ENCODE measurements around the gene RNASE9.

DNA sequence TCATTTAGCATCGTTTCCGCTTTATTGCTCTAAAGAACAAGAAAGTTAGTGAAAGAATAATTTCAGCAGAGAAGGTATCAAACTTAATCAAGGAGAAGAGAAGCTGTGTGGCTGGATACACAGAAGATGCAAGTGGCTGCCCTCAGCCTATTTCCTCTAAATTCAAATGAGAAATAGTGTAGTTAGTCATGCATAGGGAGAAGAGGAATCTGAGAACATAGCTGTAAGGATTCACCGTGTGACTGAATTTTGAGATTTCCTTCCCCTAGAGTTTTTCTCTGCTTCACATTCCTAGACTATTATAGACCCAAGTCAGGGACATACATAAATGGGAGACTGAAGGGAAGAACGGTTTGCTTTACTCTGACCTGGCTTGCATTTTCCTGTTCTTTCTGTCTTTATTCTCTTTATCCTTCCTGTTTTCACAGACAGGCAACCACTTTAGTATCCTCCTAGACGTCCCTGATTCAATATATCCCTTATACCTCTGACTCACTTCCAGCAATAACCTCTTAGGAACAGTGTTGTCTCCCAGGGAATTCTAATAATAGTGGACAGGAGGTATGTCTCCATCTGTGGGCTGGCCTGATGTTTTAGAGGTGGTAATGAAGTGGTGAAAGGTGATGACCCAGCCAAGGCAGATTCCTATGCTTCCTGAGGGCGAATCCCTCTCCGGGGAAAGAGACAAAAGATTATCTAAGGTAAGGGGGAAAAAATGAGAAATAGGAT is 48.5 kb downstream of the RNASE9 start:
- TF ChIP-seq CTCF (IDR thresholded peaks at IDR 0.05) (no peak), EP300 (IDR thresholded peaks at IDR 0.05) (no peak)
